Endothelial cell of umbilical vein (primary cell): ENCODE measurements around the gene ATIC. TPM values are rescaled to one million over a fixed set of nuclear protein-coding genes. Genes with fewer than 3 reads are reported as not detected.

Source experiments
- BruUV-seq: library from RNA; stranded (reverse); fragments of 400-500 nt; replicated peaks from 2 replicates; lab custom pipeline; 2021; lab: Mats Ljungman, UMichigan
- CTCF ChIA-PET: fragments of 300-600, 350-600 bp; sonication (Branson Sonifier 250); formaldehyde crosslinking; loops from one replicate; lab custom pipeline; 2021; ENCODE audit warnings: antibody characterized with exemption, inconsistent platforms; lab: Charles Lee
- POLR2A ChIA-PET: fragments of 300-600, 350-600 bp; sonication (Branson Sonifier 250); formaldehyde crosslinking; loops from one replicate; lab custom pipeline; 2021; ENCODE audit warnings: antibody characterized with exemption, inconsistent platforms; lab: Charles Lee
- DNase-seq: peaks from one replicate; pipeline ENCODE4 v3.0.0-alpha.2; 2011; ENCODE audit warnings: low read depth, low spot score
- FAIRE-seq: peaks from 2 replicates; lab custom pipeline; 2011; peaks lifted over from hg19 to GRCh38; lab: Jason Lieb, UNC
- H2AFZ ChIP-seq: 2 replicates; pipeline ENCODE4 v1.6.0; 2012; ENCODE audit warnings: low read depth, low read length, control low read depth, inconsistent platforms
- H3K27ac ChIP-seq: 2 replicates; pipeline ENCODE4 v1.5.1; 2011; ENCODE audit warnings: low read depth, mild to moderate bottlenecking, control low read depth, low read length, moderate library complexity; ENCODE audit not compliant: insufficient read depth
- H3K27me3 ChIP-seq, 2 experiments: 2 replicates each; pipeline versions ENCODE4 v1.6.0 to v1.6.1; 2011; ENCODE audit warnings: low read length in 2 of 2, mixed read lengths in 1 of 2; ENCODE audit not compliant: control insufficient read depth in 2 of 2, insufficient read depth in 2 of 2
- H3K36me3 ChIP-seq, 2 experiments: 2 replicates in 1 of 2; 3 replicates in 1 of 2; pipeline ENCODE4 v1.5.1; 2011; ENCODE audit warnings: low read length in 2 of 2, mild to moderate bottlenecking in 1 of 2, moderate library complexity in 1 of 2; ENCODE audit not compliant: control insufficient read depth in 2 of 2, insufficient read depth in 2 of 2; ENCODE audit errors: extremely low read depth in 1 of 2
- H3K4me1 ChIP-seq: 3 replicates; pipeline ENCODE4 v1.5.1; 2011; ENCODE audit warnings: mild to moderate bottlenecking, low read length; ENCODE audit not compliant: control insufficient read depth, insufficient read depth; ENCODE audit errors: extremely low read depth
- H3K4me2 ChIP-seq: 2 replicates; pipeline ENCODE4 v1.6.1; 2011; ENCODE audit warnings: low read length, control low read depth, mixed read lengths; ENCODE audit not compliant: insufficient read depth
- H3K4me3 ChIP-seq, 3 experiments: fragments of 200-600 bp in 1 of 3; sonication (generic), shearing (Covaris generic) in 1 of 3; replicated peaks in 1 of 3; 2 replicates each; pipeline ENCODE4 v1.5.1; 2011 to 2016; ENCODE audit warnings: control low read depth in 3 of 3, low read length in 3 of 3, mild to moderate bottlenecking in 2 of 3, inconsistent platforms in 1 of 3, low read depth in 1 of 3, moderate library complexity in 1 of 3; ENCODE audit not compliant: insufficient read depth in 1 of 3
- H3K79me2 ChIP-seq: 2 replicates; pipeline ENCODE4 v1.6.0; 2012; ENCODE audit warnings: low read length, inconsistent platforms; ENCODE audit not compliant: control insufficient read depth, insufficient read depth
- H3K9ac ChIP-seq: replicated peaks from 2 replicates; pipeline ENCODE3; 2011; ENCODE audit warnings: low read length, control low read depth; ENCODE audit not compliant: insufficient read depth; ENCODE audit errors: extremely low read depth
- H3K9me1 ChIP-seq: replicated peaks from 3 replicates; pipeline ENCODE4 v1.6.0; 2011; ENCODE audit warnings: mild to moderate bottlenecking, low read length; ENCODE audit not compliant: control insufficient read depth, insufficient read depth; ENCODE audit errors: extremely low read depth
- H3K9me3 ChIP-seq: replicated peaks from 2 replicates; pipeline ENCODE4 v1.5.1; 2012; ENCODE audit warnings: low read length, inconsistent platforms; ENCODE audit not compliant: control insufficient read depth, insufficient read depth
- H4K20me1 ChIP-seq: replicated peaks from 2 replicates; pipeline ENCODE3; 2011; ENCODE audit warnings: mild to moderate bottlenecking, low read length; ENCODE audit not compliant: control insufficient read depth, insufficient read depth; ENCODE audit errors: extremely low read depth
- EZH2 ChIP-seq: IDR thresholded peaks from 2 replicates; pipeline ENCODE4 v1.6.1; 2012; ENCODE audit warnings: borderline replicate concordance, low read depth, mild to moderate bottlenecking, moderate library complexity, low read length, inconsistent platforms; ENCODE audit not compliant: severe bottlenecking
- FOS ChIP-seq: IDR thresholded peaks from 2 replicates; pipeline ENCODE4 v1.6.1; 2011; ENCODE audit warnings: mild to moderate bottlenecking, low read length, moderate library complexity, borderline replicate concordance; ENCODE audit not compliant: insufficient read depth
- GATA2 ChIP-seq: IDR thresholded peaks from 2 replicates; pipeline ENCODE4 v1.7.0; 2011; ENCODE audit warnings: low read depth, mild to moderate bottlenecking, moderate library complexity, mixed read lengths, low read length; ENCODE audit not compliant: insufficient read length, insufficient read depth
- JUN ChIP-seq: IDR thresholded peaks from 2 replicates; pipeline ENCODE4 v1.6.1; 2011; ENCODE audit warnings: borderline replicate concordance, low read depth; ENCODE audit not compliant: insufficient read length, insufficient read depth
- MAX ChIP-seq: IDR thresholded peaks from 2 replicates; pipeline ENCODE4 v1.6.1; 2011; ENCODE audit not compliant: insufficient read depth, insufficient read length
- MYC ChIP-seq: IDR thresholded peaks from one replicate; pipeline ENCODE4 v1.6.1; 2011; ENCODE audit warnings: mild to moderate bottlenecking, low read depth, low read length
- POLR2A ChIP-seq: IDR thresholded peaks from 2 replicates; pipeline ENCODE4 v1.6.1; 2012; ENCODE audit warnings: low read depth, mild to moderate bottlenecking, control low read depth, low read length
- POLR2AphosphoS5 ChIP-seq: IDR thresholded peaks from 2 replicates; pipeline ENCODE4 v1.6.1; 2012; ENCODE audit warnings: low read depth, mild to moderate bottlenecking, control low read depth, low read length, moderate library complexity; ENCODE audit not compliant: insufficient read depth
- dilution Hi-C: fragments of 300-500 bp; cut with MboI; formaldehyde crosslinking; loops from one replicate; pipeline ENCODE4 v1.15.0; 2019; ENCODE audit warnings: low sequenced_read_pairs; ENCODE audit not compliant: extremely low pct_ligation_motif_present
- intact Hi-C: fragments of 100-400 bp; cut with micrococcal nuclease; formaldehyde crosslinking; loops from one replicate; pipeline ENCODE4 v1.10.0; 2022
- polyA plus RNA-seq, 4 experiments: library from polyadenylated mRNA; depleted of rRNA in 3 of 4; stranded (reverse) in 3 of 4; unstranded in 1 of 4; fragments of >200 nt; gene quantifications; 2 replicates each; pipeline versions ENCODE4 v1.2.1 to v1.2.3, GENCODE V29; 2011 to 2012; ENCODE audit warnings: missing spikeins in 1 of 4
- total RNA-seq: library from RNA; stranded (reverse); gene quantifications from 2 replicates; pipeline ENCODE4 v1.2.3, GENCODE V29; 2021
- TF ChIP-seq, protein P1 (sequence below), 2 donors: IDR thresholded peaks; 1 replicate in 1 of 2; 2 replicates in 1 of 2; pipeline ENCODE4 v1.5.1; 2011; ENCODE audit warnings: low read length in 2 of 2, mild to moderate bottlenecking in 2 of 2, moderate library complexity in 2 of 2, control low read depth in 1 of 2, inconsistent platforms in 1 of 2, low read depth in 1 of 2; ENCODE audit not compliant: insufficient read depth in 1 of 2; ENCODE audit errors: extremely low read depth in 1 of 2

Gene ATIC
- total and polyA plus RNA-seq, 2 donors (not counting 3 experiments of a cell fraction or from before 2014, with no cell fraction given), result 29.5 to 80.2 TPM

- H2AFZ ChIP-seq, result no peak overlapping the region
- no peak overlapping the region for H3K9ac ChIP-seq
- no peak overlapping the region for H3K4me2 ChIP-seq
- DNase-seq (no peak), FAIRE-seq (no peak)
- H3K27me3 ChIP-seq, result peaks cover 0 to 1% of the 10 kb centered on the region in 2 experiments
- no peaks in the 10 kb centered on the region for H3K4me1 ChIP-seq
- H3K79me2 ChIP-seq, result no peaks in the 10 kb centered on the region
- no peaks in the 10 kb centered on the region for H3K36me3 ChIP-seq
- no peak overlapping the region for H3K4me3 ChIP-seq
- CTCF ChIA-PET, result no interaction called here
- no TSS peak for BruUV-seq
- no peak overlapping the region for H3K27ac ChIP-seq
- no peaks in the 10 kb centered on the region for H3K9me3 ChIP-seq
- no peak for TF ChIP-seq MYC
- TF ChIP-seq GATA2, result no peak
- no peak for TF ChIP-seq POLR2AphosphoS5
- TF ChIP-seq POLR2A, result no peak
- no peak for TF ChIP-seq EZH2
- TF ChIP-seq MAX, result no peak
- no peak for TF ChIP-seq FOS
- TF ChIP-seq, protein P1, sequence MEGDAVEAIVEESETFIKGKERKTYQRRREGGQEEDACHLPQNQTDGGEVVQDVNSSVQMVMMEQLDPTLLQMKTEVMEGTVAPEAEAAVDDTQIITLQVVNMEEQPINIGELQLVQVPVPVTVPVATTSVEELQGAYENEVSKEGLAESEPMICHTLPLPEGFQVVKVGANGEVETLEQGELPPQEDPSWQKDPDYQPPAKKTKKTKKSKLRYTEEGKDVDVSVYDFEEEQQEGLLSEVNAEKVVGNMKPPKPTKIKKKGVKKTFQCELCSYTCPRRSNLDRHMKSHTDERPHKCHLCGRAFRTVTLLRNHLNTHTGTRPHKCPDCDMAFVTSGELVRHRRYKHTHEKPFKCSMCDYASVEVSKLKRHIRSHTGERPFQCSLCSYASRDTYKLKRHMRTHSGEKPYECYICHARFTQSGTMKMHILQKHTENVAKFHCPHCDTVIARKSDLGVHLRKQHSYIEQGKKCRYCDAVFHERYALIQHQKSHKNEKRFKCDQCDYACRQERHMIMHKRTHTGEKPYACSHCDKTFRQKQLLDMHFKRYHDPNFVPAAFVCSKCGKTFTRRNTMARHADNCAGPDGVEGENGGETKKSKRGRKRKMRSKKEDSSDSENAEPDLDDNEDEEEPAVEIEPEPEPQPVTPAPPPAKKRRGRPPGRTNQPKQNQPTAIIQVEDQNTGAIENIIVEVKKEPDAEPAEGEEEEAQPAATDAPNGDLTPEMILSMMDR (IDR thresholded peaks at IDR 0.05; ENCODE audit: extremely low read depth in 1 of 2, insufficient read depth in 1 of 2, low read depth in 1 of 2, low read length in 2 of 2), result no peak
- TF ChIP-seq JUN, result no peak
- dilution Hi-C loops (no loop called here), intact Hi-C loops (no loop called here)
- POLR2A ChIA-PET, result no interaction called here
- no peaks in the 10 kb centered on the region for H4K20me1 ChIP-seq
- no peaks in the 10 kb centered on the region for H3K9me1 ChIP-seq
Observed at GRCh38 chr2:215275824-215276223, 36.0 kb upstream of the ATIC start.
